GM10847 (cell line): ENCODE data around the gene CHAF1A.

Experiments
- POLR2A ChIP-seq: IDR thresholded peaks from 2 replicates; pipeline ENCODE4 v1.6.1; 2011; ENCODE audit not compliant: insufficient read length; ENCODE audit errors: extremely low read depth

CHAF1A gene

GRCh38 chr19:4373601-4374497 lies 28.6 kb upstream of the CHAF1A start:
- no peak for TF ChIP-seq POLR2A

- TF ChIP-seq POLR2A, result no peak
Observed at GRCh38 chr19:4374498-4375163, 27.8 kb upstream of the CHAF1A start.

GRCh38 chr19:4375164-4376027 lies 27.0 kb upstream of the CHAF1A start:
- TF ChIP-seq POLR2A, result no peak

- no peak for TF ChIP-seq POLR2A
Observed at GRCh38 chr19:4376028-4376670, 26.3 kb upstream of the CHAF1A start.

- TF ChIP-seq POLR2A, result no peak
Observed at GRCh38 chr19:4376671-4376990, 25.8 kb upstream of the CHAF1A start.

- TF ChIP-seq POLR2A, result no peak
Observed at GRCh38 chr19:4376991-4377781, 25.3 kb upstream of the CHAF1A start.

- TF ChIP-seq POLR2A, result no peak
Observed at GRCh38 chr19:4378886-4379285, 23.6 kb upstream of the CHAF1A start.

- no peak for TF ChIP-seq POLR2A
Observed at GRCh38 chr19:4379383-4380253, 22.8 kb upstream of the CHAF1A start.

- no peak for TF ChIP-seq POLR2A
Observed at GRCh38 chr19:4380254-4380727, 22.1 kb upstream of the CHAF1A start.

- TF ChIP-seq POLR2A, result no peak
Observed at GRCh38 chr19:4385291-4386040, 17.0 kb upstream of the CHAF1A start.

GRCh38 chr19:4386041-4386782 lies 16.2 kb upstream of the CHAF1A start:
- TF ChIP-seq POLR2A, result no peak
